GM18861 (cell line): ENCODE results near the gene ZNF169.
"Not testable (repeated sequence)": the region's sequence is repeated elsewhere in the genome, so short reads cannot be mapped to it uniquely, and the experiment has no call there.

Experiments
- ATAC-seq: cut with Tn5 transposase; IDR thresholded peaks from one replicate; pipeline ENCODE4 v1.9.1; 2021; ENCODE audit not compliant: unreplicated experiment

The ZNF169 gene

DNA sequence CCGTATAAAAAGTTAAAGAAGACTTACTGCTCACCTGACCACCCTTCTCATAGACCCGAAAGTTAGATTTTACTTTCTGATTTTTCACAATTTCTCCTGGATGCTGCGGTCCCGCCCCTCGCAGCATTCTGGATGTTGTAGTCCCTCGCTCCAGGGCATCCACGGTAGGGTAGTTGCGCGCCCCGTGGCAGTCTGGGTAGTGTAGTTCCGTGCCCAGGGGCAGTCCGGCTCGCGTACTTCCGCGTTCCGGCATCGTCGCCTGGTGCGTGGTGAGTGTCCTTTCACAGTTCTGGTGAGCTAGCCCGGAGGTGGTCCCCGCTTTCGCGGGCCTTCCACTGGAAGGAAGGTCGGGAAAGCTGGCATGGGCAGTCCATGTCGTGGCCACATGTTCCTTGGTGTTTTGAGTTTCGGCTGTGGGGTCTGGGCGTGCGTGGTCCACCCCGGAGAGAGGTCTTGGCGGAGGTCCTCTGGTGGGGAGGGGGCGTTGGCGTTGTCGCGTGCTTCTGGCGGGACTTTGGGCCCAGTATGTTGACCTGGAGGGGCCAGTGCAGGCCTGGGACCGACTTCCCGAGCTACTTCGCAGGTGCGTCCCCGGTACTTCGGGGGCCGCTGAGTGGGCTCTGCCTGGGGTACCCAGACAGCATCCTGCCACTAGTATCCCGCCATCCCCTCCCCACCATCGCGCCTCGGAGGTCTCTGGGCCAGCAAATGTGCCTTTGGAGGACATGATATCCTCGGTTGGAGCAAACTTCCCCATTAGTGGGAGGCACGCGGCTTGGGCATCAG is at the start of gene ZNF169:
ZNF169 (plus strand) TSS at position 222 of the 786 bp plus-strand sequence. CDS start 19,515 bp downstream, outside the sequence.
- peak; percentile 99 for ATAC-seq

DNA sequence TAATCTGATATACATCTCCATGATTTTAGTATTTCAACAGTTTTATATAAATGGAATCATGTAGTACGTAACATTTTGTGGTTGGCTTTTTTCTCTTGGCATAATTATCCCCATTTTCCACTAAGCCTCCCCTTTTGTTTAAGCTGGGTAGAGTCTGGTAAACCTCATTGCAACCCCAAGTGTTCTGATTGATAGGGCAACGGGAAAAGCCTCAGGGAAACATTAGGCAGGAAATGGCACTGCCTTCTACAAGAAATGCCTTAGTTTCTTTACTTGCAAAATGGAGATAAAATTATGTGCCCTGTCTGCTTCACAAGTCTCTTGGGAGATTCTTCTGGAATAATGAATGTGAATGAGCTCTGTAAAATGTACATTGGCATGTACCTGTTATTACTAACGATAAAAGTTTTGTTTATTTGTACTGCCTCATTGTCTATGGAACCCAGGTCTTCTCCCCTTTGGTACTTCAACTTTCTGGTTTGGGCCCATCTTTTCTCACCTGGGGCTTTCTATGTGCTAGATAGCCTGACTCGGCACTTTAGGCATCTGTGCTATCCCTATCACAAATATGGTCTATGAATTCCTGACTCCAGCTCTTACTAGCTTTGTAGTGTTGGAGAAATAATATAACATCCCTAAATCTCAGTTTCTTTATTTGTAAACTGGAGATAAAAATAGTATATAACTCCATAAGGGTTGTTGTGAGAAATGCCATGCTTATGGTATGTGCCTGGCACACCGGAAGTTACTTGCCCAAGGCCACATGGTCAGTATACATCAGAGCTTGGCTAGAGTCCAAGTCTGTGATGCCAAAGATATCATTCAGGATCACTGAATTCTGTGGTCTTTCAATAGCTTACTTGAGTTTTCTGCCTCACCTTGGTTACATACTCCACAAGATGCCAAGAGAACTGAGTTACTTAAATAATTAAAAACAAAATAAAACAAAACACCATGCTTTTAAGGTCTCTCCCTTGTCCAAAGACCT is 48.2 kb upstream of the ZNF169 start:
- no peak for ATAC-seq

DNA sequence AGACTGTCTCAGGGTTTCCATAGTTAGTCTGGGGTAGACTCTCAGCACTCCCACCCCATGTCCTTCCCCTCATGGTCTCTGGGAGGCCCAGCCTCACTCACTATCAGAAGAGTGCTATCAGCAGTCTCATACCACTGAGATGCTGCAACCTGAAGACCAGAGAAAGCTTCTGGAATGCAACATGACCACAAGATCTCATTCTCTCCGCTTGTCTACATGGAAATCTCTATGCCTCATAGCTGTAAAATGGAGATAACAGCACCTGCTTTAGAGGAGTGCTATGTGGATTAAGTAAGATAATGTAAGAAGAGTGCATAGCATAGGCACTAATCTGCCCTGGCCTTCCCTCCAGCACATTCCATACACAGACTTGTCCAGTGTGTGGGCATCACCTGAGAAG is 47.0 kb upstream of the ZNF169 start:
- no peak for ATAC-seq

DNA sequence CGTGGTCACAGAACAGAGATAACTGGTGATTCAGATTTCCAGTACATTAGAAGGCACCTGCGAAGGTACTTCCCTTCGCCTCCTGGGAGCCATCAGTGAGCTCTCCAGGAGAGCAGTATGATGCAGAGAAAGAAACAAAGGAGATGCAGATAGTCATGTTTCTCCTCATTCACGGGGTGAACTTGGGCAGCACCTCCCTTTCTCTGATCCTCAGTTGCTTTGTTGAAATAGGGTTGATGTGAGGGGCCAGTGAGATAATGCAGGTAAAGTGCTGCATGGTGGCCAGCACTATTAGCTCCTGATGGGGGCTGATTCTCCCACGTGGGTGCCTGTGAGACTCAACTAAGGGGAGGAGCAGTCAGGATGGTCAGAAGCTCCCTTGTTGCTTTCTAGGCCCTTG is 46.6 kb upstream of the ZNF169 start:
- no peak for ATAC-seq

DNA sequence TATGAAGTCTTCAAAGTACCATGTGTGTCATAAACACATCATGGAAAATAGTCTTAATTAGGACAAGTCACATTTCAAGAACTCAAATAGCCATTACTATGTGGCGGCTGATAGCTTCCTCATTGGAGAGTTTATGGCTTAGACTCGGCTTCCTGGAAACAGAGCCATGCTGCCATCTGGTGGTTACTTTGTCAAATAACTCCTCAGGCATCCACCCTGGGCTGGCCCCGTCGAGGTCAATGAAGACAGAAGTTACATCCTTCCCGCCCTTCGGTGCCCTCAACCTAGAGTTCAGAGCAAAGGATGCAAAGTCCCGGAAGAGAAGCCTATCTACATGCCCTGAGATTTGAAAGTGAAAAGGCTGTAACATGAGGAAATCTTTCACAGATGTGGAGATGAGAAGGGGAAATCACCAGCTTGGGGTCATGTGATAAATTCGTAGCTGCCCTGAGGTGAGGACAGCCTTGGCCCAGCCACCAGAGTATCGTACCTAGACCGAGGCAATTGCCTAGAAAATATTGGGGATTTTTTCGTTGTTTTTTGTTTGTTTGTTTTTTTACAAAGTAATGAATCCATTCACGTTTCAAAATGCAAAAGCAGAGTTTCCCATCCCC is 45.5 kb upstream of the ZNF169 start:
- ATAC-seq = peak; percentile 88

DNA sequence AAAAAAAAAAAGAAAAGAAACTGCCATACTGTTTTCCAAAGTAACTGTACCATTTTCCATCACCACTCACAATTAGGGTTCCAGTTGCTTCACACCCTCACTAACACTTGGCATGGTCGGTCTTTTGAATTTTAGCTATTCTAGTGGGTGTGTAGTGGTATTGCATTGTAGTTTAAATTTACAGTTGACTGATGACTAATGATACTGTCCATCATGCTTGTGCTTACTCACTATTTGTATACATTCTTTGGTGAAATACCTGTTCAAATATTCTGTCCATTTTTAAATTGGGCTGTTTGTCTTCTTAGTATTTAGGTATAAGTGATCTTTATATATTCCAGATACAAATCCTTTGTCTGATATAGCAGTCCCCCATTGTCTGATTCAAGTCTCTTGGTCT is 36.2 kb upstream of the ZNF169 start:
- ATAC-seq = no peak

DNA sequence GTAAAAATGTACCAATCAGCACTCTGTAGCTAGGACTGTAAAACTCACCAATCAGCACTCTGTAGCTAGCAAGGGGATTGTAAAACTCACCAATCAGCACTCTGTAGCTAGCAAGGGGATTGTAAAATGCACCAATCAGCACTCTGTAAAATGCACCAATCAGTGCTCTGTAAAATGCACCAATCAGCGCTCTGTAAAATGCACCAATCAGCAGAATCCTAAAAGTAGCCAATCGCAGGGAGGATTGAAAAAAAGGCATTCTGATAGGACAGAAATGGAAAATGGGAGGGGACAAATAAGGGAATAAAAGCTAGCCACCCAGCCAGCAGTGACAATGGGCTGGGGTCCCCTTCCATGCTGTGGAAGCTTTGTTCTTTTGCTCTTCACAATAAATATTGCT is 33.7 kb upstream of the ZNF169 start:
- ATAC-seq = not testable (repeated sequence)

DNA sequence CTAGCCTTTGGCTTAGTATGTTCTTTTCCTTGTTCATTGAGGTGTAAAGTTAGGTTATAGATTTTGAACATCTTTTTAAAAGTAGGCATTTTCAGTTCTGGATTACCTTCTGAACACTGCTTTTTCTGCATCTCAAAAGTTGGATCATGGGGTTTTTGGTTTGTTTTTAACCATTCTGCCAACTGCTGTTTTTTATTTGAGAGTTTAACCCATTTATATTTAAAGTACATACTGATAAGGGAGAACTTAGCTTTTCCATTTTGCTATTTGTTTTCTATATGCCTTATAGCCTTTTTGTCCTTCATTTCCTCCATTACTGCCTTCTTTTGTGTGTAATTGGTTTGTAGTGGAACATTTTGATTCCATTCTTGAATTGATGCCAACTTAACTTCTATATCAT is 30.5 kb upstream of the ZNF169 start:
- no peak for ATAC-seq

DNA sequence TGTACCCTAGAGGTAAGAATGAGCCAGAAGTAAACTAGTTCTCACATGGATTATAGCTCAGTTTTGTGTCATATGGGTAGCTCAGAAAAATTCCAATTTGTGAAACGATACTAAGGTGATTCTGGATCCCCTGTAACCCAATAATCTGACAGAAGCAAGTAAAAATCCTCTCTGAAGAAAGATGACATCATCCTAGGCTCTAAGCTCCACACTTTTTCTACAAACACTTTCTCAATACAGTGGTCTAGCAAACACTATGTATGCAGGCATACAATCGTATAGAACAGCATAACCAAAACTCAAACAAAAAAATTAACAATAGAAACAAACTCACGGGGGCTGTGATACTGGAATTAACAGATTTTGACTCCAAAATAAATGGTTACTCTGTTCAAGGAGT is 26.7 kb upstream of the ZNF169 start:
- ATAC-seq = no peak

DNA sequence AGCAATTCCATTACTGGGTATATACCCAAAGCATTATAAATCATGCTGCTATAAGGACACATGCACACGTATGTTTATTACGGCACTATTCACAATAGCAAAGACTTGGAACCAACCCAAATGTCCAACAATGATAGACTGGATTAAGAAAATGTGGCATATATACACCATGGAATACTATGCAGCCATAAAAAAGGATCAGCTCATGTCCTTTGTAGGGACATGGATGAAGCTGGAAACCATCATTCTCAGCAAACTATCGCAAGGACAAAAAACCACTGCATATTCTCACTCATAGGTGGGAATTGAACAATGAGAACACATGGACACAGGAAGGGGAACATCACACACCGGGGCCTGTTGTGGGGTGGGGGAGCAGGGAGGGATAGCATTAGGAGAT is 18.0 kb upstream of the ZNF169 start:
- not testable (repeated sequence) for ATAC-seq

DNA sequence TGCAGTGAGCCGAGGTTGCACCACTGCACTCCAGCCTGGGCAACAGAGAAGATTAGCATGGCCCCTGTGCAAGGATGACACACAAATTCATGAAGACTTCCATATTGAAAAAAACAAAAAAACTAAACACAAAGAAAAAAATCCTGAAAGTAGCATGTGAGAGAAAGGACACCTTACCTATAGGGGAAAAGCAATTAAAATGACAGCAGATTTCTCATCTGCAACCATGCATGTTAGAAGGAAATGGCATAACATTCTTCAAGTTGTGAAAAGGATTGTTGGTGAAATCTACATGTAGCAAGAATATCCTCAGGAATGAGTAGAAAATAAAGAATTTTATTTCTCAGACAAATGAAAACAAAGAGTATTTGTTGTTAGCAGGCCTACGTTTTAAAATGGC is 13.4 kb upstream of the ZNF169 start:
- no peak for ATAC-seq

DNA sequence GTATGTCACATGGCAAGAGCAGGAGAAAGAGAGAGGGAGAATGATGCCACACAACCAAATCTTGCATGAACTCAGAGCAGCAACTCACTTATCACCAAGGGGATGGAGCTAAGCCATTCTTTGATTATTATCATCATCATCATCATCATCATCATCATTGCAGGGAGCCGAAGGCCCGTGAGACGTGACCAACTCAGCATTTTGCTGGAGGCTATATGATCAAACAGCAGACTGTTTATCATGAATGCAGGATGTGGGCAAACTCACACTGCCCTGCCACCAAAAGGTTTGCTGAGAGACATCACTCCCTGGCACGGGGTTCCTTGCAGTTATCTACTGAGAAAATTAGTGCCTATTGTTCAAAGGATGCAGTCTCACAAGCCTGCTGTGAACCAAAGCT is 8.6 kb upstream of the ZNF169 start:
- no peak for ATAC-seq

DNA sequence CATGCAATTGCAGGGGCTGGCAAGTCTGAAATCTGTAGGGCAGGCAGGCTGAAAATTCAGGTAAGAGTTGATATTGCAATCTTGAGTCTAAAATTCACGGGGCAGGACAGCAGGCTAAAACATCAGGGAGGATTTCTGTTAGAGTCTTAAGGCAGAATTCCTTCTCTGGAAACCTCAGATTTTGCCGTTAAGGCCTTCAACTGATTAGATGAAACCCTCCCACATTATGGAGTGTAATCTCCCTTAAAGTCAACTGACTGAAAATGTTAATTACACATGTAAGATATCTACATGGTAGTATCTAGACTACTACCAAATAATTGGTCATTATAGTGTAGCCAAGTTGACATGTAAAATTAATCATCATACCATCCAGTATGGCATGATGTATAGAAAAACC is 3.1 kb upstream of the ZNF169 start:
- ATAC-seq = no peak

DNA sequence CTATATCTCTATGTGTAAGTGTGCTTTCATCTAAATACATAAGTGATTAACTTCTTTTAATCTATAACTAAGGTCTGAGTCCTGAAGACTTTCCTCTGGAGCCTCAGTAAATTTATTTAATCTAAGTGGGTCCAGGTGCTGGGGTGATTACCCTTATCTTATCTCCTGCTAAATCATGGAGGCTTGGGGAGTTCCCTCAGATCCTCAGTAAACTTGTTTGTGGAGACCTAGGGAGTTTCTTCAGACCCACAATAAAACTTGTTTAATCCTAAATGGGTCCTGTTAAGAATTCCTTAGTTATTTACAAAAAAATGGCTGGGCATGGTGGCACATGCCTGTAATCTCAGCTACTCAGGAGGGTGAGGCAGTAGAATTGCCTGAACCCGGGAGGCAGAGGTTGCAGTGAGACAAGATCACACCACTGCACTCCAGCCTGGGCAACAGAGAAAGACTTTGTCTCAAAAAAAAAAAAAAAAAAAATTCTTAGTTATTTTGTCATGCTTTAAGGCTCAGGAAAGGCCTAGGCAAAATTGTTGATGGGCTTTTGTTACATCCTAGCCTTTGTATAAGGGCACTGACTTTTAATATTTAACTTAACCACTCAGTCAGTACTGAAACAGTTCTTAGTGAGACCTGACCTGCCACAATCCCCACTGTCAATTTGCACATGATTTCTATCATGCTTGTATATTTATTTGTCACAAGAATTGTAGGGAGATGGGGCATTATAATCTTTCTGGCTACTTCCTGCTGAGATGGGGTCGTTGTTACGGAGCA is 6.7 kb downstream of the ZNF169 start:
- ATAC-seq = not testable (repeated sequence)

DNA sequence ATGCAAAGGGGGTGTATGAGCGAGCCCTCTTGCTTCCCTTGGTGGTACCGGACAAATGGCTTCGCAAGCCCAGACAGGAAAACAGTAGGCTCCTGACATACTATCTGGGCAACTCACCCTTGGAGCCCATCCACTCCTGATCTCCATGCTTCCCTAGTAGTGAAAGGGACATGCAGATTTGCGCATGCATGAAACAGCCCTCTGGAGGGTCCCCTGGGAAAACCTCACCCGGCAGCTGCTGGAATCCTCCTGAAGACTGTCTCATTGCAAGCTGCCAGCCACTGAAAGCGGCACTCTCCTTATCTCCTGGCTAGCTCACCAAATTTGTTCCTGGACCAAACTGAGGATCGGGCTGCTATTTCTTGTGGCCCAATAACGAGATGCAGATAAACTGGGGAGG is 10.2 kb downstream of the ZNF169 start:
- no peak for ATAC-seq

DNA sequence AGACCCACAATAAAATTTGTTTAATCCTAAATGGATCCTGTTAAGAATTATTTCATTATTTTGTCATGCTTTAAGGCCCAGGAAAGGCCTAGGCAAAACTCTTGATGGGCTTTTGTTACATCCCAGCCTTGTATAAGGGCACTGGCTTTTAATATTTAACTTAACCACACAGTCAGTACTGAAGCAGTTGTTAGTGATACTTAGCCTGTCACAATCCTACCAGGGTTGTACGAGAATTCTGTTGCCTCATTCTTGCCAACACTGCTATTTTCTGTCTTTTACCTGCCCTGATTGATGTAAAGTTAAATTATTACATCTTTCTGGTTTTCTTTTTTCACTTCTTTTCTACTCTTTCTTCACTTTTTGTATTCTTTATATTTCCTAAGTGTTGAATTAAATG is 10.9 kb downstream of the ZNF169 start:
- peak; percentile 60 for ATAC-seq

DNA sequence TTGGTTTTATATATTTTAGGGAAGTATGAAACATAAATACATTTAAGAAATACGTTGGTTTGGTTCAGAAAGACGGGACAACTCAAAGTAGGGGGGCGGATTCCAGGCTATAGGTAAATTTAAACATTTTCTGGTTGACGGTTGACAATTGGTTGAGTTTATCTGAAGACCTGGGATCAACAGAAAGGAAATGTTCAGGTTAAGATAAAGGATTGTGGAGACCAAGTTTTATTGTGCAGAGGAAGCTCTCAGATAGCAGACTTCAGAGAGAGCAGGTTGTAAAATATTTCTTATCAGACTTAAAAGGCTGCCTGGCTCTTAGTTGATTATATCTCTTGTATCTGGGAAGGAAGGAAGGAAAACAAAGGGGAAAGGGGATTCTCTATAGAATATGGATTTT is 17.9 kb downstream of the ZNF169 start:
- not testable (repeated sequence) for ATAC-seq

DNA sequence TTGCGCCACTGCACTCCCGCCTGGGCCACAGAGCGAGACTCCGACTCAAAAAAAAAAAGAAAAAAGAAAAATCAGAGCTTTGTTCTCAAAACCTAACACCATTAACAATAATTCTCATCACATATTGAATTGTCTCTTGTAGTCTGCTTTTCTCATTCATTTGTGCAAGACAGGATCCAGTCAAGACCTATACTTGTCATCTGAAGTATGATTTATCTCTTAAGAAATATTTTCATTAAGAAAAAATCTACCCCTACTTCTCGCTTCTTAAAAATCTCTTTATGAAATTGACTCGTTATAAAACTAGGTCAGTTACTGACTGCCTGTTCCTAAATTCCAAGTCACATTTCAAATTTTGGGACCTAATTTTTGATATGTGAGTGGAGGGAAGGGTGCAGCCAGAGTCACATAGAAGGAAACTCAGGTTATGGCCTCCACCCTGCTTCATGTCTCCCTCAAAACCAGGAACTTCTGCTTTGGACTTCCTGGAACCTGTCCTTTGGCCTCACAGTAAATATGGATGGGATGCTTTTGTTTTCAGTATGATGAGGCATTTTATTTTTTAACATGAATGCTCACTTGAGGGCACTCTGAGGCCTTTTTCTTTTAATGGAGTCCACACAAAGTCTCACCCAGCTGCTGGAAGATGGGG is 18.9 kb downstream of the ZNF169 start:
- no peak for ATAC-seq

DNA sequence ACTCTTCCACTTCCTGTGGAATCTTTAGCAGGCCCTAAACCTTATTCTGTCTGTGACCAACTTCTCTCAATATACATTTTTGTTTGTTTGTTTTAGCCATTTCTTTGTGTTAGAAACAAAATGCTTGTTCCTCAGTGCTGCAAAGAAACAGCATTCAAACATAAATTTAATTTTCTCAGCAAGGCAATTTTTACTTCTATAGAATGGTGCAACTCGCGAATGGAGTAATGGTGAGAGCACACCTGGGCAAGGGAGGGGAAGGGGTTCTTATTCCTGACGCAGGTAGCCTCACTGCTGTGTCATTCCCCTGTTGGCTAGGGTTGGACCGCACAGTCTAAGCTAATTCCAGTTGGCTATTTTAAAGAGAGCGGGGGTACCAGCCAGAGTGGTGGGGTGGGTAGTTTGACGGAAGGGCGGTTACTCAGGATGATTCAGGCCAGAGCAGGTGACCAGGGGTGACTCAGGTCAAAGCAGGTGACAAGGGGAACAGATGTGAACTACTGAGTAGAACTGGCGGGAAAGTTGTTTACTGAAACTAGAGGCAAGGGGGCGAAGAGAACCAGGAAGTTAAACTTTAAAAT is 21.4 kb downstream of the ZNF169 start:
- ATAC-seq = no peak

DNA sequence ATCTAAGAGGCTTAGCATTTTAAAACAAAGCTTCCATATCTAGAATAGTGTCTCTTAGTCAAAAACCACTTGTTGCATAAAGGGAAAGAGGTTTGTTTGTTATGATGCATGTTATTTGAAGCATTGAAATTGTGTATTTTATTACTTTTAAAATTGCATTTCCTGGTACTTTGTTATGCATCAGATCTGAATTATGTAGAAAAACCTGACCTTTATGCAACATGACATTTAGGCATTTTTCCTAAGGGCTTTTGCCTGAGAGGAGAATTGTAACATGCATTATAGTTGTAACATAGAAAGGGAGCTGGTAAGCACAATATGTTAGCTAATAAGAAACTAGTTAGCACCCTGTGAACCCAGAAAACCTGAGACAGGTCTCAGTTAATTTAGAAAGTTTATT is 22.0 kb downstream of the ZNF169 start:
- no peak for ATAC-seq
